GM18499 (cell line): ENCODE data around the gene ZBTB20.

Source experiments
- ATAC-seq: cut with Tn5 transposase; IDR thresholded peaks from one replicate; pipeline ENCODE4 v1.9.1; 2021; ENCODE audit warnings: moderate number of reproducible peaks; ENCODE audit not compliant: insufficient read depth, unreplicated experiment

ZBTB20 gene

DNA sequence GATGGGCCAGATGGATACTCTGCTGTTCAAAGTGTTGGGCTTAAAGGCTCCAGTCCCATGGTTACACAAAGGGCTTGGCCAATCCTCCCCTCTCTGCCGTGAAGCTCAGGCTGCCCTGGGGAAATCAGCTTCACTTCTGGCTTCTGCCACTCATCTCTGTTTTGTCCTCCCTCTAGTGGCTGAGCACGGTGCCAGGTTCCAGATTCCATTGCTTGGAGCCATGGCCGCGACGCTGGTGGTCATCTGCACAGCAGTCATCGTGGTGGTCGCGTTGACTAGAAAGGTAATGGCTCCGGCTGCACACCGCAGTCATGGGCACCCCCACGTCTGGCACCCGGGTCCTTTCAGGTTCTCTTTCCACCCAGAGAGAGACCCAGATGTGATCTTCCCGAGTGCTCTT is 847.7 kb downstream of the ZBTB20 start:
- no peak for ATAC-seq

DNA sequence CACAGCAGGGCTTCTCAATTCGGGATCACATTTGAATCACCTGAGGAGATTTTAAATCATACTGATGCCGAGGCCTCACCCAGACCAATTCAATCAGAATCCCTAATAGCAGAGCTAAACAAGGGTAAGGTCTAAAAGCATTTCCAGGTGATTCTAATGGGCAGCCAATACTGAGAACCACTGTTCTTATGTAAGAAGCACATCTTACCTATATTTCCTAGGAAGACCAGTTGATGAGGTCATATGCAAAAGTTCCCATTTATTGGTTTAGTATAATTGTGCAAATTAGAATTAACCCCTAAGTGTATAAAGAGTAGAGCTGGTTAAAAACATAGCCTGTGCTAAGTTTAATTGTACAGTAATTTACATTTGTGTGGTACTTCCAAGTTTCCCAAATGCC is 851.1 kb downstream of the ZBTB20 start:
- ATAC-seq: no peak

DNA sequence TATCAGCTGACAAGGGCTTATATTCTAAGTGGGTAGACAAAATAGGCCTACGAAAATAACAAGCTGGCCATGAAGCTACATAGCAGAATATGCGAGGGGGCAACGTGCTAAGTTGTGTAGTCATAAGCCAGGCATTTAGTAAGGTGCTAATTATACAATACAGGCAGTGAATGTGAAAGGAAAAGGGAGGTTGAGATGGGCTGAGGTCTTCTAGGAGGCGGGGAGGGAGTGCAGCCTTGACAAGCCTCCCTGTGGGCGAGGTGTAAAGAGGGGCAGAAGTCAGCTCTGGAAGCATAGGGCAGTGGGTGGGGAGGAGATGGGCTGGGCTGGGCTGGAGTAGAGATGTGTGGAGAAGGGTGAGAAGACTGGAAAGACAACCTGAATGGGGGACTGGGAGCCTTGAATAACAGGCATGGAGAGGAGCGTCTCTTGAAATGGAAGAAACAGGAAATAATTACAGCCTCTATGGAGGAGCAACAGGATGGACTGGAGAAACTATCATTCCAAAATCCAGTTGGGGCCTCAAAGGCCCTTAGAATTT is 852.1 kb downstream of the ZBTB20 start:
- ATAC-seq: no peak

DNA sequence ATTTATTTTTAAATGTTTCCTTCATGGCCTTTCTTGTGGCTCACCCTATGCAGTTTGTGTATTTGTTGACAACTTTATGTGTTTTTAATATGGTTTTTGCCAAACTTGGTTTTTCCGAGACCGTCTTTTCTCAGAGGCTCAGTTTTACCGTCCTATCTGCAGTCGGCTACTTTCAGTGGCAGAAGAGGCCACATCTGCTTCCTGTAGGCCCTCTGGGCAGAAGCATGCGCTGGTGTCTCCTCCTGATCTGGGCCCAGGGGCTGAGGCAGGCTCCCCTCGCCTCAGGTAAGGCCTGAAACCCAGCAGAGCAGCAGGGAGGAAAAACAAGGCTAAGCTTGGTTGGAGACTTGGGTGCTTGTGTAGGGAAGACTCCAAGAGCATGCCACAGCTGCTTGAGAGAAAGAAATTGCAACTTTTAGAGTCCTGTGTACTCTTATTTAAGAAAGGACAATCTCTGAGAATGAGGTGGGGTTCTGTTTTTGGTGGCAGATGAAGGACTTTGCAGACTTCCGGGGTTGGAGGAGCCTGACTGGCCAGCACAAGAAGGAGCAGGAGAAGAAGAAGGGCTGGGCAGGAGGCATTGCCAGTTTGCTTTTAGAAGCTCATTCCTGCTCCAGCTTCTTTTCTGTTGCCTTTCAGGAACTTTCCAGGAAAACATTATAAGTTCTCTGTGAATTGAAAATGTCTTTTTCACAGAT is 853.1 kb downstream of the ZBTB20 start, which contains the start of gene TIGIT:
TIGIT (plus strand) TSS at position 191 of the 698 bp plus-strand sequence; CDS start at position 225, 34 bp downstream.
- ATAC-seq: no peak

DNA sequence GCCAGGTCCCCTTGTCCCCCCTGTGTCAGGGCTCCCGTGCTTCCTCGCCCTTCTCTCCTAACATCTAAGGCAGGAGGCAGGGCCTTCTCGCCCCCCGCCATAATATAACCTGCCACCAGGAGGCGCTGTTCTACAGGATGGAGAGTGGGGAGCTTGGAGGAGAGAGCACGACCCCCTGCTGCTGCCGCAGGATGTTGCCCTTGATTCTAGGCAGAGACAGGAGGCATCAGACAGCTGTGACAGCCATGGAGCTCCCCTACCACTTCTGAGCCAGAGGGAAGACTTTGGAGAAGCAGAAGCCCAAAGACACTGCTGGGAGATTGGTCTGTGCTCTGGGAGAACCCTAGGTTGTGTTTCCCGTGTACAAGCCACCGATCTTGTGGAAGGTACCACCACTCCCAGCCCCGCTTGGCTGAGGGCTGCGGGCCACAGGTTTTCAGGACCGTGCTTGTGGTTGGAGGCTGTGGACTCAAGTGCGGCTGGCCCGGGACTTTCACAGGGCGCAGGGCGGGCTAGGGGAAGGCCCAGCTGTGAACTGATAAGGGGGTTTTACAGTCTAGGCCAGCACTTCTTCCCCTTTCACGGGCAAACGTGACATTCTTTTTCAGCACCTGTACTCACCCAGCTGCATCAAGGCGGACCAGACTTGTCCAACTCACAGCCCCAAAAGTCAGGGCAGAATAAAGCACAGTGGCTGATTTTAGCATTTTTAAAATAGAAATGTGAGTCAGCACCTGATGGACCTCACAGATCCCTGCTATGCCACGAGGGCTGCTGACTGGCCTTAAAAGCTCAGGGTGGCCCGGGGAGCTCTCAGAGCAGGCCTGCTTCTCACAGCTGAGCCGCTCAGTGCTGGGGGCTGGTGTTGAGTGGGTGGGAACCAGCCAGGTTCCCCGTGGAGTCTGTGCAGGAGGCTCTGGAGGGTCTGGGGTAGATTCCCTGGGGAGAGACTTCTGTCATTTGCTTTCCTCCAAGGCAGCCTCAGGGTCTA is 855.9 kb downstream of the ZBTB20 start:
- peak; percentile 91 for ATAC-seq

DNA sequence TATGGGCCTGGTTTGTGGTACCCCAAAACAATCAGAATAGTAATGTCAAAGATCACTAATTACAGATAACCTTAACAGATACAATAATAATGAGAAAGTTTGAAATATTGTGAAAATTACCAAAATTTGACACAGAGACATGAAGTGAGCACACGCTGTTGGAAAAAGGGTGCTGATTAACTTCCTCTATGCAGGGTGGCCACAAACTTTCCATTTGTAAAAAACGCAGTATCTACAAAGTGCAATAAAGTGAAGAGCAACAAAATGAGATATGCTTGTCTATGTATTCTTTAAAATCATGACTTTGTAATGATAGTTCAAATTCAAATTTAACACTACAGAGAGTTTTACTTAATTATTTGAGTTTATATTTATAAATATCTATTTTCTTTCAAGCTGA is 860.8 kb downstream of the ZBTB20 start:
- ATAC-seq: no peak

DNA sequence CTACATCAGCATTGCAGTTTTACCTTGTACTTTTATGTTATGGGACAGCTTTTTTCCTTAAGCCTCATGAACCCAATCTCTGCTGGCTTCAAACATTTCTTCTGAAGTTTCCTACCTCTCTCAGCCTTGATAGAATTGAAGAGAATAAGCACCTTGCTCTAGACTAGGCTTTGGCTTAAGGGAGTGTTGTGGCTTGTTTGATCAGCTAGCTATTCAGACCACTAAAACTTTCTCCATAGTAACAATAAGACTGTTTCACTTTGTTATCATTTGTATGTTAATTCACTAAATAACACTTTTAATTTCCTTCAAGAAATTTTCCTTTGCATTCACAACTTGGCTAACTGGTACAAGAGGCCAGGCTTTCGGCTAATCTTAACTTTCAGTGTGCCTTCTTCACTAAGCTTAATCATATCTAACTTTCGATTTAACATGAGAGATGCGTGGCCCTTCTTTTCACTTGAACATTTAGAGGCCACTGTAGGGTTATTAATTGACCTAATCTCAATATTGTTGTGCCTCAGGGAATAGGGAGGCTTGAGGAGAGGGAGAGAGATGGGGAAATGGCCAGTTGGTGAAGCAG is 861.3 kb downstream of the ZBTB20 start:
- ATAC-seq: no peak

DNA sequence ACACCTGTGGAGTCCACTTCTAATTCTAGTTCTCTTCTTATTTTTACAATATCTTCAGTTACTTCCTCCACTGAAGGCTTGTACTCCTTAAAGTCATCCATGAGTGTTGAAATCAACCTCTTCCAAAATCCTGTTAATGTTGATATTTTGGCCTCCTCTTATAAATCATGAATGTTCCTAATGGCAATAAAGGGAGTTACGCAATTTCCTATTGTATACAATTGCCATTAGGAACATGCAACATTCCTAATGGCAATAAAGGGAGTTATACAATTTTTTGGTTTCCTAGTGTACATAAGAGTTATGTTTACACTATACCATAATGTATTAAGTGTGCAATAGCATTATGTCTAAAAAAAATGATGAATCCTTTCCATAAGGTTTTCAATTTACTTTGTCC is 862.4 kb downstream of the ZBTB20 start:
- ATAC-seq: no peak
